Endometrial microvascular endothelial cells (primary cell): ENCODE data around the gene ZNF717. TPM values are rescaled to one million over a fixed set of nuclear protein-coding genes. Genes with fewer than 3 reads are reported as not detected.
"Not testable (repeated sequence)": the region's sequence is repeated elsewhere in the genome, so short reads cannot be mapped to it uniquely, and the experiment has no call there.

Experiments
- in situ Hi-C: cut with HindIII; loops from 2 replicates; pipeline ENCODE4 v1.10.0; 2017; ENCODE audit warnings: low sequenced_read_pairs, low pct_unique_long_range_greater_than_20kb; ENCODE audit errors: inconsistent ontology term
- total RNA-seq: library from RNA; depleted of rRNA; stranded (reverse); fragments of >200 nt; gene quantifications from one replicate; pipeline ENCODE4 v1.2.3, GENCODE V29; 2015; ENCODE audit errors: inconsistent ontology term

The ZNF717 gene
- total RNA-seq, result 4.5 TPM

DNA sequence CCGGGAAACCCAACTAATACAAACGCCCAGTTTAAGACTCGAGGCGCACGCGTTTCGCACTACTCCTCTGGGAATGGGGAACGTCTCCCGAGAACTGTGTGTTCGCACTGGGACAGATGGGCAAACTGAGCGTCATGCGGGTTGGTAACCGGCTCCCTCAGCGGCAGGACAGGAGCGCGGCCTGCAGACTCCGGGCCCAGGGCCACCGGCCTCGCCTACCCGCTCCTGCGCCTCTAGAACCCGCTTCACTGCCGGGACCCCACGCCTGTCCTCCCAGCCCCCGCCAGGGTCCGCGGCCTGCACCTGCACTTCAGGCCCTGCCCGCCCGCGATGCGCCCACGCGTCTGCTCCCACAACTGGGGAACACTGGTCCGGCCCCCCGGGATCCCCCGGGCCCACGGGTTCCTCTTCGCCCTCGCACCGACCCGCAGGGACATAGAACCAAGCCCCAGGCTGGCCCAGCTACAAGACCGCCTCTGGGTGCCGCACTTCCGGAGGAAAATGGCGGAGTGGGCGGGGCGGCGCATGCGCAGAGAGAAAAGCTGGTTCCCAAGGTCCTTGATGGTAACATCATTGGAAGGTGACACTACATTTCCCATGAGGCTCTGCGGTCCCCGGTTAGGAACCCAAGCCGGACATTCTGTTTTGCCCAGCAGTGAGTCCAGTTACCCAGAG, at the start of gene ZNF717:
TSS of gene ZNF717 (minus strand) at position 469 of the 675 bp plus-strand sequence. CDS start 2,187 bp downstream, outside the sequence.
- in situ Hi-C loops, result not testable (repeated sequence)

DNA sequence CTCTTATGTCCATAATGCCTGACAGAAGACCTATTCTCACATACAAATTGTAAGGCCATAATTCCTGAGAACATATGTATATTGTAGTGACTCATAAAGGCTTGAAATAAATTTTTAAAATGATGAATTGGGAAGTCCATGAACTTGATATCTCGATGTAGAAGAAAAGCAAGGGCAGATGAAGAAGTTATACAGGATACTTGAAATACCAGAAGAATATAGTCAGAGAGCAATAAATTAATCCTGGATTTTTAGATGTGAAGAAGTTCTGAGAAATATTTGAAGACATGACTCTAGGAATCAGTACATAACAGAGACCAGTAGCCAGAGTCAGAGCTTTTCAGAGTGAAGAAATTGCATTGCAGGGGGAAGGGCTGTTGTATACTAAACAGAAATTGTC, 45.7 kb upstream of the ZNF717 start:
- in situ Hi-C loops, result not testable (repeated sequence)

DNA sequence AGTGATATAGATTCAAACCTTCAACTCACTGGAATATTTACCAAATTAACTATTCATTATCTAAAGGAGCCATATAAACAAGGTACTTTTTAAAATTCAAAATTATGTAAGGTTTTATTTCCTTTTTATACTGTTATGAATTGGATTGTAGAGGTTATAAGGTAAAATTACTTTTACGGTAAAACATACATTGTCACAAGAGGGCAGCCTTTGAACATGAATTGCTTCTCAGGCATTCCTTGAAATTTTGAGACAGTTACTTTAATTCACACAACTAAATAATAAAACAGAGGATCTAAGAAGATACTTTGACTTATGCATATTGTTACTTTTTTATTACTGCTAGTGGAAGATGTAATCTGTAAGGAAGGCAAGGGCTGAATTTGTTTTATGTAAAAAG, 32.7 kb upstream of the ZNF717 start:
- in situ Hi-C loops, result not testable (repeated sequence)

DNA sequence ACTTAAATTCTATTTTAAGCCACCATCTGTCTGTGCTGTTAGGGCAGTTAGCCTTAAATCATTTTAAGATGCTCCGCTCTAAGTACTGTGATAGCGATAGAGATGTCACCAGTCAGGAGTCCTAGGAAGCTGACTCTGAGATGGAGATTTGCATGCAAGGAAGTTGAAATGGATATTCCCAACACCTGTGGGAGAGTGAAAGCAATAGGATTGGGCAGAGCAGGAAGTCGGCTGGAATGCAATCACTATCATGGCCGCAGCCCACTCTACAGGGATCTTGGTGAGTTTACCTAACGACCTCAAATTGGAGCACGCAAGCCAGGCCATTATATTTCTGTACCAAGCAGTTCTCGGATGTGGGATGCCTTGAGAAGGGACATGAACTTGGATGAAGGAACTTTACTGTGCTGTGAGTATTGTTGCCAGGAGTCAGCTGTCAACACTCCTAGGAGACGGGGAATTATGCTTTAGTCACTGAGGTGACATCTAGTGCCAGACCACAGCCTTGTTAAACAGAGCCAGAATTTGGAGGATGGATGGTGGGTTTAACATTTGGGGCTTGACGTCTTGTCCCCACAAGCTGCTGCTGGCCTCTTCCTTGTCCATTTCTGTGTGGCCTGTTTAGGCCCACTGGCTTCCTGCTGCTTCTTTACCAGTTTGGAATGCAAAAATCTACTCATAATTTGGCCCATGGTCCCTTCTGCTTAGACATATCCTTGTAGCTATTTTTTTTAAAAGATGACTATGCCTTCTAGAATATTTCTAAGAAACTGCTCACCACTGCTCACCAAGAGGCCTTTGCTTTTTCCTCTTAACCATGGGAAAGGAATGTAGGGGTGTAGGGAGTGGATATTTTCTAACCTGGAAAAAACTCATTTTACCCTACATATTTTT, 31.2 kb upstream of the ZNF717 start:
- in situ Hi-C loops, result not testable (repeated sequence)

DNA sequence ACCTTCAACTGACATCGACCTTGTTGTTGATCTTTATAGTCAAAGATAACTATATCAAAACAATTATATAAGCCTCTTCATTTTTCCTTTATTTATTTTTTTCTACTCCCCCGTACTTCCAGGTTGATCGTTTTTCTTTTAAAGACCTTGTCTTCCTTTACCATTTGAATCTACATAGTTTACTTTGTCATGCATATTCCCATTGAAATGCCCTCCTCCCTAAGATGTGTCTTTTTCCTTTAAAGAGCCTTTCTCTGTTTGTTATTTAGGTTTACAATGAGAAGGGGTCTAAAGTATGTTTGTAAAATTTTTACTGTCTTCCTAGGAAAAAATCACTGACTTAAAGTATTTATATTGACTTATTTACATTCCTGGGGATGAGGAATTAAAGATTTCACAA, 29.4 kb upstream of the ZNF717 start:
- in situ Hi-C loops, result no loop called here

DNA sequence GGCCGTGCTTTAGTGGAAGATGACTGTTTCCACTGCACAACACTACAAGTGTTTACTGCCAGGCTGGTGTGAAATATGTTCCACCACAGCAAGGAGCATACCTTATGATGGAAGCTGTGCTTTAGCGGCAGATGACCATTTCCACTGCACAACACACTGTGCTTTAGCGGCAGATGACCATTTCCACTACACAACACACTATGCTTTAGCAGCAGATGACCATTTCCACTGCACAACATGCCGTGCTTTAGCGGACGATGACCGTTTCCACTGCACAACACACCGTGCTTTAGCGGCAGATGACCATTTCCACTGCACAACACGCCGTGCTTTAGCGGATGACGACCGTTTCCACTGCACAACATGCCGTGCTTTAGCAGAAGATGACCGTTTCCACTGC, 2.8 kb downstream of the ZNF717 start:
- in situ Hi-C loops, result no loop called here

DNA sequence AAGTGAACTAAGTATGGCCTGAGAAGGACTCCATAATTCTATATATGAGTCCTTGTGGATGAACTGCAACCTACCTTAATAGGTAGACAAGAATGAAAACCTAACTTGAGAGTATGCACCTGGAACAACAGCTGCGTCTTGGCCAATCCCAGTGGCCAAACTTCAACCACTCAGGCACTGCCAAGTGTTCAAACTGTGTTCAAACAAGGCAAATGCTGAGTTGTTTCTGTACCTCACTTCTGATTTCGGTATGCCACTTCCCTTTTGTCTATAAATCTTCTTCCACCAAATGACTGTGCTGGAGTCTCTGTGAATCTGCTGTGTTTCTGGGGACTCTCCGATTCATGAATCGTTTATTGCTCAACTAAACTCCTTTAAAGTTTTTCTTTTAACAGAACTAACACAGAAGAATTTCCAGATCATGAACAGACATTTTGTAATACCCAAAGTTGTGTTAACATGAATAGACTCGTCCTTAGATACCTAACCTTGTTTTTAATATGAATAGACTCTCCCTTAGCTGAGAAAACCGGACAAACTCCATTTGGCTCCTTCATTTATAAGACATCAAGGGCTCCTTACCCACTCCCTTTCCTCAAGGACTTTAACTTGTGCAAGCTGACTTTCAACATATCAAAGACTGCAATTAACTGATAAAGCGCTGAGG, 4.1 kb downstream of the ZNF717 start:
- in situ Hi-C loops, result no loop called here

DNA sequence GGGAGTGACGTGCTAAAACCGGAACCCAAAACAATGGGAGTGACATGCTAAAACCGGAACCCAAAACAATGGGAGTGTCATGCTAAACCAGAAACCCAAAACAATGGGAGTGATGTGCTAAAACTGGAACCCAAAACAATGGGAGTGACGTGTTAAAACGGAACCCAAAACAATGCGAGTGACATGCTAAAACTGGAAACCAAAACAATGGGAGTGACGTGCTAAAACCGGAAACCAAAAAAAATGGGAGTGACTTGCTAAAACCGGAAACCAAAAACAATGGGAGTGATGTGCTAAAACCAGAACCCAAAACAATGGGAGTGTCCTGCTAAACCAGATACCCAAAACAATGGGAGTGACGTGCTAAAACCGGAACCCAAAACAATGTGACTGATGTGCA, 7.6 kb downstream of the ZNF717 start:
- in situ Hi-C loops, result not testable (repeated sequence)

DNA sequence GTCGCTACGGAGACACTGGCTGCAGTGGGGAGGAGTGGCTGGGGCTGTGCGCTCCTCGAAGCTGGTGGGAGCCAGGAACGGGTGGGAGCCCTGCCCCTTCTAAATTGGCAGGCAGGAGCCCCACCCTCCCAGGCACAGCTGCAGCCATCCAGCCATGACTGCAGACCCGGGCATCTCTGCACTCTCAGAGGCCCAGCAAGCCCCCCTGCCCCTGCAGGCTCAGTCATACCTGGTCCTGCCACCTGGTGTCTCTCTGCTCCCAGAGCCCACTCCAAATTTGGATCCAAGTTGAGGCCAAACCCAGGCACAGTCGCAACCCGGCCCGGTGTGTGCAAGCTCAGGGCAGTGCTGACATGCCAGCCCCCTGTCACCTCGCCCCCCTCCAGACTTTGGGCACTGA, 13.7 kb downstream of the ZNF717 start:
- in situ Hi-C loops, result not testable (repeated sequence)

DNA sequence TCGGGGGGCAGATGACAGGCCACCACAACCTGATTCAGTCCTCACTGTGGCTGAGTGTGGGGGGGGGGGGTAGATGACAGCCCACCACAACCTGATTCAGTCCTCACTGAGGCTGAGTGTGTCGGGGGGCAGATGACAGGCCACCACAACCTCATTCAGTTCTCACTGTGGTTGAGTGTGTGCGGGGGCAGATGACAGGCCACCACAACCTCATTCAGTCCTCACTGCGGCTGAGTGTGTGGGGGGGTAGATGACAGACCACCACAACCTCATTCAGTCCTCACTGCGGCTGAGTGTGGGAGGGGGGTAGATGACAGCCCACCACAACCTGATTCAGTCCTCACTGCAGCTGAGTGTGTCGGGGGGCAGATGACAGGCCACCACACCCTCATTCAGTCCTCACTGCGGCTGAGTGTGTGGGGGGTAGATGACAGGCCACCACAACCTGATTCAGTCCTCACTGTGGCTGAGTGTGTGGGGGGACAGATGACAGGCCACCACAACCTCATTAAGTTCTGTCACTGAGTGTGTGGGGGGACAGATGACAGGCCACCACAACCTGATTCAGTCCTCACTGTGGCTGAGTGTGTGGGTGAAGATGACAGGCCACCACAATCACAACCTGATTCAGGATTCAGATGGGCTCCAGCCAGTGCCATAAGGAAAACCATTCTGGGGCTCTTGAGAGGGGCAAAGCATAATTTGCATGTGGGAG, 16.9 kb downstream of the ZNF717 start:
- in situ Hi-C loops, result no loop called here

DNA sequence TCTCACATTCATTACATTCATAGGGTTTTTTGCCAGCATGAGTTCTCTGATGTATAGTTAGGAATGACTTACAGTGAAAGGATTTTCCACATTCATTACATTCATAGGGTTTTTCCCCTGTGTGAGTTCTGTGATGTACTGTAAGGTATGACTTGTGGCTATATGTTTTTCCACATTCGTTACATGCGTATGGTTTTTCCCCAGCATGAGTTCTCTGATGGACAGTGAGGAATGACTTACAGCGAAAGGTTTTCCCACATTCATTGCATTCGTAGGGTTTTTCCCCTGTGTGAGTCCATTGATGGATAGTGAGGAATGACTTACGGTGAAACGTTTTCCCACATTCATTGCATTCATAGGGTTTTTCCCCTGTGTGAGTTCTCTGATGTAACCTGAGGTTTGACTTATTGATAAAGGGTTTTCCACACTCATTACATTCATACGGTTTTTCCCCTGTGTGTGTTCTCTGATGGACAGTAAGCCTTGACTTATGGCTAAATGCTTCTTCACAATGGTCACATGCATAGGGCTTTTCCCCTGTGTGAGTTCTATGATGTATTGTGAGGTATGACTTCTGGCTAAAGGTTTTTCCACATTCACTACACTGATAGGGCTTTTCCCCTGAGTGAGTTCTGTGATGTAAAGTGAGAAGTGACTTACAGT, 47.4 kb downstream of the ZNF717 start:
- in situ Hi-C loops, result no loop called here

DNA sequence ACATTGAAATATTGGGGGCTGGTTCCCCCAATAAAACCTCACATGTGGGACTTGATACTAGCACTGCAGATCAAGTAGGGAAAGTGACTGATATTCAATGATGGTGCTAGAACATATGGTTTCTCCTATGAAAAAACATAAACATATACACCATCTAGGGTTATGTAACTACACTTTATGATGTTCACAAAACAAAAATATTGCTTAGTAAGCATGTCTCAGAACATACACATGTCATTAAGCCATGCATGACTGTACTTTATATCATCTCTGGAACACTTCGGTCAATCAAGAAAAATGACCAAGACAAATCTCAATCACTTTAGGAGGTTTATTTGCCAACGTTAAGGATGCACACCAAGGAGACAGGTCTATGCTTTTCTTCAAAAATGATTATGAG, 57.4 kb downstream of the ZNF717 start:
- in situ Hi-C loops, result no loop called here

DNA sequence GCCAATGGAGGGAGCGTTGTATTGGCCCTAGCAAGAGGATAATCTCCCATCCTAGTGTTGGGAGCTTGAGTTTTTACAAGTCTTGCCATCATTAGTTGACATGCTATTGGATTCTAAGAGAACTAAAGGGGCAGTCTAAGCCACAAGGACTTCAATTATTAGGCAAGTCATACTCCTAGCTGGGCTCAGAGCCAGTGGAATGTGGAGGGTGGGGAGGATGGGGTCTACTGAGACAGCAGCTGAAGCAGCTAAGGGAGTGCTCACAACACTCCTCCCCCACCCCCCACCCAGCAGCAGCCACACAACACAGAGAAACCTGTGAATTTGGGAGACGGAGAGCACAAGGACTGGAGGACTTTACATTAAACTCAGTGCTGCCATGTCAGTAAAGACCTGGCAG, 93.3 kb downstream of the ZNF717 start:
- in situ Hi-C loops, result no loop called here

DNA sequence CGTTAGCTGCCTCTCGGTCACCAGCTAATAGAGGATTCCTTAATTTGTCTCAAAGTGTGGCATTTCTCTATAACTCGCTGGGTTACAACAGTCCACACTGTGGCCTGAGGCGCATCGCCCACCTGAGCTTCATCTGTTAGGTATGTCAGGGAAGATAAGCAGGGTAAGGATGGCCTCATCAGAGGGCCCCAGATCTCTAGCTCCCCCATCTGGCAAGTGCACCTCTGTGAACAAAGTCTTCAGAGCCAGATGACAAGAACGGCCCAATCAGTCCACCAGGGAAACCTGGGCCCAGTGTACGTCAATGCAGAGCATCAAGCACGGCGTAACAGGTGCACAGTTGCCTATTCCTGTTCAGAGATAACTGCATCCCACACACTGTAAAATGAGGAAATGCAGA, 98.0 kb downstream of the ZNF717 start:
- in situ Hi-C loops, result no loop called here

Other genes starting within 250 kb of the ZNF717 start
- not detected for gene FRG2C, start 121.2 kb downstream of the ZNF717 start, total RNA-seq